LNCAP (cell line): Measurements from ENCODE around the gene AGR3.

ENCODE experiments used
- CTCF ChIP-seq: fragments of 450-650 bp; IDR thresholded peaks from 2 replicates; pipeline ENCODE4 v1.5.1; 2017; ENCODE audit warnings: mild to moderate bottlenecking

AGR3 gene

GRCh38 chr7:16874066-16874465 lies 7.7 kb downstream of the AGR3 start:
- TF ChIP-seq CTCF, result no peak

GRCh38 chr7:16867328-16867727 lies 14.5 kb downstream of the AGR3 start:
- TF ChIP-seq CTCF, result no peak

GRCh38 chr7:16851829-16852228 lies 30.0 kb downstream of the AGR3 start:
- TF ChIP-seq CTCF, result no peak

GRCh38 chr7:16850614-16851466 lies 30.9 kb downstream of the AGR3 start:
- no peak for TF ChIP-seq CTCF

- no peak for TF ChIP-seq CTCF
Measured at GRCh38 chr7:16849296-16850148, 32.3 kb downstream of the AGR3 start.

- no peak for TF ChIP-seq CTCF
Measured at GRCh38 chr7:16847381-16847860, 34.4 kb downstream of the AGR3 start.

GRCh38 chr7:16846601-16847165 lies 35.1 kb downstream of the AGR3 start:
- no peak for TF ChIP-seq CTCF
